Pons (tissue), 1 donor: ENCODE measurements around the gene RABGAP1L.
"Not testable (repeated sequence)": the region's sequence is repeated elsewhere in the genome, so short reads cannot be mapped to it uniquely, and the experiment has no call there.

Experiments used
- DNase-seq: peaks from one replicate; pipeline ENCODE4 v3.0.0-alpha.2; 2016; ENCODE audit warnings: low spot score

Gene RABGAP1L

GRCh38 chr1:174812016-174812415, 652.7 kb downstream of the RABGAP1L start:
- no peak for DNase-seq

GRCh38 chr1:174812656-174813055, 653.3 kb downstream of the RABGAP1L start:
- DNase-seq = no peak

GRCh38 chr1:174815036-174815435, 655.7 kb downstream of the RABGAP1L start:
- peak; percentile 17 for DNase-seq

GRCh38 chr1:174815474-174815908, 656.2 kb downstream of the RABGAP1L start:
- peak; percentile 53 for DNase-seq

- DNase-seq = not testable (repeated sequence)
These were observed 657.3 kb downstream of the RABGAP1L start for GRCh38 chr1:174816621-174817020.

- DNase-seq = no peak
These were observed 658.8 kb downstream of the RABGAP1L start for GRCh38 chr1:174818014-174818616.

GRCh38 chr1:174818951-174819350, 659.6 kb downstream of the RABGAP1L start:
- DNase-seq = no peak

- no peak for DNase-seq
These were observed 660.3 kb downstream of the RABGAP1L start for GRCh38 chr1:174819596-174819995.

- DNase-seq = no peak
These were observed 665.8 kb downstream of the RABGAP1L start for GRCh38 chr1:174825127-174825526.

GRCh38 chr1:174825806-174826205, 666.5 kb downstream of the RABGAP1L start:
- no peak for DNase-seq

- no peak for DNase-seq
These were observed 668.9 kb downstream of the RABGAP1L start for GRCh38 chr1:174828264-174828663.

GRCh38 chr1:174829990-174830389, 670.7 kb downstream of the RABGAP1L start:
- no peak for DNase-seq

- no peak for DNase-seq
These were observed 677.2 kb downstream of the RABGAP1L start for GRCh38 chr1:174836543-174836942.

GRCh38 chr1:174837386-174837785, 678.1 kb downstream of the RABGAP1L start:
- DNase-seq = peak; percentile 21

- DNase-seq = peak; percentile 26
These were observed 679.9 kb downstream of the RABGAP1L start for GRCh38 chr1:174839211-174839610.

GRCh38 chr1:174841747-174842146, 682.4 kb downstream of the RABGAP1L start:
- no peak for DNase-seq

- DNase-seq = not testable (repeated sequence)
These were observed 689.6 kb downstream of the RABGAP1L start for GRCh38 chr1:174848593-174849560.

GRCh38 chr1:174850726-174851125, 691.4 kb downstream of the RABGAP1L start:
- DNase-seq = no peak

GRCh38 chr1:174858301-174858700, 699.0 kb downstream of the RABGAP1L start:
- DNase-seq = no peak

GRCh38 chr1:174870319-174870718, 711.0 kb downstream of the RABGAP1L start:
- DNase-seq = no peak

- DNase-seq = no peak
These were observed 712.6 kb downstream of the RABGAP1L start for GRCh38 chr1:174871886-174872285.

- DNase-seq = no peak
These were observed 713.3 kb downstream of the RABGAP1L start for GRCh38 chr1:174872615-174873058.
